ENCODE data around the gene ZC3HAV1. TPM values are rescaled to one million over a fixed set of nuclear protein-coding genes. Genes with fewer than 3 reads are reported as not detected.

The ZC3HAV1 gene
- polyA plus RNA-seq, 1 of the 3 experiments (the other 2 are of a cell fraction) = 11.2 TPM

- Histone ChIP-seq H3K4me2 (no peak overlapping the region), H3K27me3 (ENCODE audit: insufficient read depth) (no peaks in the 10 kb centered on the region), H3K4me3 (ENCODE audit: low read depth in 2 of 2, low read length in 1 of 2) (no peak overlapping the region), H3K4me1 (ENCODE audit: control insufficient read depth in 1 of 2, insufficient read depth in 2 of 2, low read depth in 1 of 2, low read length in 1 of 2) (peaks cover 0 to 3% of the 10 kb centered on the region in 2 experiments; a peak in 2 of 4 replicates), H3K36me3 (replicated peaks in 1 of 2; ENCODE audit: control insufficient read depth in 1 of 2, insufficient read depth in 2 of 2, low read length in 1 of 2) (peaks cover 38 to 55% of the 10 kb centered on the region in 2 experiments), H3K9me2 (no peaks in the 10 kb centered on the region), H3K9ac (no peak overlapping the region), H3K9me3 (no peaks in the 10 kb centered on the region), H2AFZ (ENCODE audit: low read depth) (no peak overlapping the region), H4K20me1 (ENCODE audit: insufficient read depth) (no peaks in the 10 kb centered on the region), H3F3A (replicated peaks; ENCODE audit: insufficient read depth) (peaks cover 9% of the 10 kb centered on the region), H3K27ac (ENCODE audit: low read depth in 2 of 2, low read length in 1 of 2) (no peak overlapping the region), H3K79me2 (ENCODE audit: insufficient read depth) (no peaks in the 10 kb centered on the region)
- CTCF ChIA-PET = interaction anchor here (0.9 to 1.3 kb wide), 3 partner anchors 44 to 193 kb away, joined by 3 to 5 read pairs (median 4); no protein-coding TSS in a partner anchor
- TF ChIP-seq NFIC (IDR thresholded peaks at IDR 0.05; ENCODE audit: borderline replicate concordance) (no peak), IRF3 (IDR thresholded peaks at IDR 0.05; ENCODE audit: low read depth, low read length) (no peak), POLR2AphosphoS5 (IDR thresholded peaks at IDR 0.05; ENCODE audit: low read depth, low read length) (no peak), CTCF (IDR thresholded peaks at IDR 0.05) (no peak), TEAD4 (IDR thresholded peaks at IDR 0.05; ENCODE audit: borderline replicate concordance, insufficient read depth) (no peak), NRF1 (IDR thresholded peaks at IDR 0.05; ENCODE audit: low read depth, low read length) (no peak), ELF1 (IDR thresholded peaks at IDR 0.05) (no peak), RXRA (IDR thresholded peaks at IDR 0.05; ENCODE audit: borderline replicate concordance, low read depth) (no peak), SIN3A (IDR thresholded peaks at IDR 0.05; ENCODE audit: borderline replicate concordance, low read depth, low read length) (no peak), EP300 (IDR thresholded peaks at IDR 0.05; ENCODE audit: borderline replicate concordance in 1 of 2, low read depth in 1 of 2, low read length in 1 of 2) (no peak), USF1 (IDR thresholded peaks at IDR 0.05; ENCODE audit: borderline replicate concordance, low read depth) (no peak), EZH2phosphoT487 (IDR thresholded peaks at IDR 0.05; ENCODE audit: borderline replicate concordance, low read depth) (no peak), FOSL2 (IDR thresholded peaks at IDR 0.05; ENCODE audit: borderline replicate concordance, low read depth) (no peak), RCOR1 (IDR thresholded peaks at IDR 0.05; ENCODE audit: low read length) (no peak), JUND (IDR thresholded peaks at IDR 0.05) (no peak), RFX5 (IDR thresholded peaks at IDR 0.05; ENCODE audit: low read length) (no peak)
- 100% methylated on average over 1 of the region's 1 CpG for WGBS (ENCODE audit: low lambda C conversion rate)
- no peak for DNase-seq
- POLR2A ChIA-PET = no interaction called here
These were observed 30.6 kb downstream of the ZC3HAV1 start for GRCh38 chr7:139078911-139079310.

Data from SK-N-SH (cell line).